PFSK-1 (cell line): ENCODE data around the gene SBK3.

ENCODE experiments used
- POLR2AphosphoS5 ChIP-seq: IDR thresholded peaks from 2 replicates; pipeline ENCODE4 v1.6.1; 2012; ENCODE audit warnings: low read depth, mild to moderate bottlenecking, control low read depth, low read length, moderate library complexity
- REST ChIP-seq, 2 experiments: IDR thresholded peaks; 2 replicates each; pipeline versions ENCODE4 v1.6.1 to v1.8.0; 2011 to 2012; ENCODE audit warnings: low read depth in 2 of 2, low read length in 2 of 2, control low read depth in 1 of 2, inconsistent platforms in 1 of 2, mild to moderate bottlenecking in 1 of 2, moderate library complexity in 1 of 2; ENCODE audit not compliant: insufficient read depth in 1 of 2
- TAF1 ChIP-seq: IDR thresholded peaks from 2 replicates; pipeline ENCODE4 v1.6.1; 2012; ENCODE audit warnings: low read length, control low read depth, borderline replicate concordance; ENCODE audit not compliant: insufficient read depth

- TF ChIP-seq TAF1 (no peak), POLR2AphosphoS5 (no peak), REST (IDR thresholded peaks at IDR 0.05; ENCODE audit: insufficient read depth in 1 of 2, low read depth in 2 of 2, low read length in 2 of 2) (no peak)
These were observed 19.8 kb downstream of the SBK3 start for GRCh38 chr19:55525289-55526101.
